Right lobe of liver (tissue), 4 donors: Measurements from ENCODE around the gene DNAI4.

Experiments
- POLR2A ChIP-seq: fragments of 450-650 bp; IDR thresholded peaks from one replicate; pipeline ENCODE4 v1.6.1; 2017; ENCODE audit warnings: antibody characterized with exemption, mild to moderate bottlenecking
- TF ChIP-seq, protein P1 (sequence below), 4 donors: fragments of 200-600 bp in 3 of 4; fragments of 450-650 bp in 1 of 4; IDR thresholded peaks; one replicate each; pipeline versions ENCODE4 v1.5.1 to v1.8.0; 2016 to 2022; ENCODE audit warnings: antibody characterized with exemption in 4 of 4, mild to moderate bottlenecking in 2 of 4
- donor health status: DM: no; HTN: no; CAD: no.
- donor health status: DM: no; HTN: no; CAD: no.
- donor health status: DM: no; HTN: yes; CAD: no.

GRCh38 chr1:66932291-66932690 is 7.6 kb upstream of the DNAI4 start:
- TF ChIP-seq POLR2A = no peak
- TF ChIP-seq, protein P1, sequence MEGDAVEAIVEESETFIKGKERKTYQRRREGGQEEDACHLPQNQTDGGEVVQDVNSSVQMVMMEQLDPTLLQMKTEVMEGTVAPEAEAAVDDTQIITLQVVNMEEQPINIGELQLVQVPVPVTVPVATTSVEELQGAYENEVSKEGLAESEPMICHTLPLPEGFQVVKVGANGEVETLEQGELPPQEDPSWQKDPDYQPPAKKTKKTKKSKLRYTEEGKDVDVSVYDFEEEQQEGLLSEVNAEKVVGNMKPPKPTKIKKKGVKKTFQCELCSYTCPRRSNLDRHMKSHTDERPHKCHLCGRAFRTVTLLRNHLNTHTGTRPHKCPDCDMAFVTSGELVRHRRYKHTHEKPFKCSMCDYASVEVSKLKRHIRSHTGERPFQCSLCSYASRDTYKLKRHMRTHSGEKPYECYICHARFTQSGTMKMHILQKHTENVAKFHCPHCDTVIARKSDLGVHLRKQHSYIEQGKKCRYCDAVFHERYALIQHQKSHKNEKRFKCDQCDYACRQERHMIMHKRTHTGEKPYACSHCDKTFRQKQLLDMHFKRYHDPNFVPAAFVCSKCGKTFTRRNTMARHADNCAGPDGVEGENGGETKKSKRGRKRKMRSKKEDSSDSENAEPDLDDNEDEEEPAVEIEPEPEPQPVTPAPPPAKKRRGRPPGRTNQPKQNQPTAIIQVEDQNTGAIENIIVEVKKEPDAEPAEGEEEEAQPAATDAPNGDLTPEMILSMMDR (IDR thresholded peaks at IDR 0.05) = no peak
